GM19023 (cell line): ENCODE measurements around the gene FRMD8.

Experiments
- ATAC-seq: cut with Tn5 transposase; IDR thresholded peaks from one replicate; pipeline ENCODE4 v1.9.1; 2021; ENCODE audit warnings: mild to moderate bottlenecking, moderate library complexity; ENCODE audit not compliant: unreplicated experiment

The FRMD8 gene

DNA sequence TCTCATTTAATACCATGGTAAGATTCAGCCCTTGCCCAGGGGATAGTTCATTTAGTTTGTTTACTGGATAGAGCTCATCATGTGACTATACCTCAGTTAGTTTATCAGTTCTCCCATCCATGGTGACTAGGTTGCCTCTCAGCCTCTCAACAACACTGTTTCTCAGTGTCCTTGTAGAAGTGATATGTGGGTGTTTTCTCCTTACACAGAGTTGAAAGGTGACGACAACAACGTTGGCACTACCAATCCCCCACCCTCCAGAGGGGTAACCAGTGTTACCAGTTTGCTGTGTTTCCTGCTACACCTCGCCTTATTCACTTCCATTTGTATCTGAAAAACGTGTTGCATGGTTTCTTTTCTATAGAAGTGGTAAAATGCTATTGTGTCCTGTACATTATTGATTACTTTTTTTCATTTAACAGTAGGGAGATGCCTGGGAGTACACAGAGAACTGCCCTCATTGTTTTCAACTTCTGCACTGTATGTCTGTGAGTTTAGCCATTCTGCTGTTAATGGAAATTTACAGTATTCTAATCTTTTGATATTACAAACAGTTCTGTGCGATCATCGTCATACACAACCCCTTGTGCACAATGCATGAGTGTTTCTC lies 47.7 kb downstream of the FRMD8 start:
- no peak for ATAC-seq

DNA sequence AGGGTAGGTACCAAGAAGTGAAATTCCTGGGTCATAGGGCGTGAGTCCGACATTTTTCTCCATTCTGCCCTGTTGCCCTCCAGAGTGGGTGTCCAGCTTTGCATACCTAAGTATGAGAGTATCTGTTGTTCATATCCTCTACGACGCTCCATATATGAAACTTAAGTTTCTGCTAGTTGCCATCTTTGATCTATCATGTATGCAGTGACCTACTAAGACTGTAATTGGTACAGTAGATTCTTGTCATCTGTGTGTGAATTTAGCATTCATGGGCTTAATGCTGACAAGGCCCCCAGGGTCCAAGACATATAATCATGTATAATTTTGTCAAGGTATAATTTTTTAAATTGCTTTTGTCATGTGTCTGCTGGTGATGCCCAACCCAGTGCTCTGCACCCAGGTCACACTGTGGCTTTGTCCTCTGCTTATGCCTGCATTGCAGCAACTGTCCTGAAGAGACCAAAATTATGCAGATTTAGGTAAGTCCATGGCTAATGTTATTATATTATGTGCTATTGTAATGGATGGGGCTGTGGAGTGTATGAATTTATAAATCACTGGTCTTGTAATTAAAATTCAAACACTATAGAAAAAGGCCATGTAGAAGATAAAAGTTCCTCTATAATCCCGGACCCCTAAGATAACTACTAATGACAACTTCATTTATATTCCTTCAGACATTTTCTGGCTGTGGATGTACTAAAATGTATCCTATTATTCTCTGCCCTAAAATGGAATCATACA lies 48.4 kb downstream of the FRMD8 start:
- no peak for ATAC-seq

DNA sequence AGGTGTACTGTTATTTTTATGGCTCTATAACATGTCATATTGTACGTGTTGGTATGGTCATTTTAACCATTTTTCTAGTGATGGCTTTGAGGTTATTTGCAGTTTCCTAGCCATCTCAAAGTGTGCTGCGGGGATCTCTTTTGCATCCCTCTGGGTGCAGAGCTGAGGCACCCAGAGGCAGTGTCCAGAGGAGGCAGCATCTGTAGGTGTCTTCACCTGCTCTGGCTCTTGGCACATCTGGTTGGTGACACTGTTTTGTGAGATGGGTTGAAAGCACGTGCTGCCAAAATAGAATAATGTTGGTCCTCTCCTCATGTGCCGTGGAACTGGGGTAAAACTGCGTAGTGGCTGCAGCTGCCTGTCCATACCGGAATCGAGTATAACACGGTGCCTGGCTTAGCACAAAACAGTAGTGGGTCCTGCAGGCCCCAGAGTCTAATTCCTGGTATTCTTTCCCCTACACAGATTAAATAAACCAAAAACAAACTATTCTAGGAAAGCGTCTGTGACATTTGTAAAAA lies 49.0 kb downstream of the FRMD8 start:
- no peak for ATAC-seq

DNA sequence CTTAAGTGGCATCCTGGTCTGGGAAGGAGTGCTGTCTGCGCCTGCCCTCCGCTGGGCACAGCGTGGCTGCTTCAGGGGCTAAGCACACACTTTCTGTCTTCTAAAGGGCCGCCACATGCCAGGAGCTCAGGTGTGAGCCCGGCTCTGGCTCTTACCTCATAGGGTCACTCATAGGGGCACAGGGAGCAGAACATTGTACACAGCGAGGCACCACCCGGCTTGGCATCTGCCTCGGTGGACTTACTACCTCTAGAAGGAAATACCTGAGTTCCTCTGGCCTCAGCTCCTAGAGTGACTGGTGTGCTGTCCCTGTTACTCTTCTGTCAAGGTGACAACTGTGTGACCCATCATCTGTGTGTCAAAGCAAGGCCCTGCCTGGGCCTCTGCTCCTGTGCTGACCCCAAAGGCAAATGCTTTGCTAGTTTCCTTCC lies 49.6 kb downstream of the FRMD8 start:
- no peak for ATAC-seq

DNA sequence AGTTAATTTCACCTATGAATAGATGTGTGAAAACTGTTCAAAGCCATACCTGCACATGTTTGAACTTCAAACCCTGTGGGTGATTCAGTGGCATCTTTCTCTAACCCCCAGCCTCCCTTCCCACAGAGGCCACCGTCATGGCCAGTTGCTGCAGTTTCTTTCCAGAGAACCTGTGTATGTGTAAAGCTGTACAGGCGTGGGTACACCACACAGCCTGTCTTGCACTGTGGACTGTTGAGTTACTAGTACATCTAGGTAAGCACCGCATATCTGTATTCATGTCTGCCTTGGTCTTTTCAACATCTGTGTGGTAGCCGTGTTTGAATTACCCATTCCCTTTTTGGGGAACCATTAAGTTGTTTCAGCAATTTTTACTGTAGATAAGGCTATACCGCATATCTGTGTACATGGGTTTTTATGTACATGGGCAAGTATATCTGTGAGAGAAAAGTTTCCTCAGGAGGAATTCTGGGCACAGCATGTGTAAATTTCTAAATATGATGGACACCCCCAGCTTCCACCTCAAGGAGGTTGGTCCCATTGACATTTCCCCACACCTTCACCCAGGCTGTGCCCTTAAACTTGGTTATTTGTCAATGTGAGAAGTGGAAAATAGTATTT lies 50.1 kb downstream of the FRMD8 start:
- no peak for ATAC-seq

DNA sequence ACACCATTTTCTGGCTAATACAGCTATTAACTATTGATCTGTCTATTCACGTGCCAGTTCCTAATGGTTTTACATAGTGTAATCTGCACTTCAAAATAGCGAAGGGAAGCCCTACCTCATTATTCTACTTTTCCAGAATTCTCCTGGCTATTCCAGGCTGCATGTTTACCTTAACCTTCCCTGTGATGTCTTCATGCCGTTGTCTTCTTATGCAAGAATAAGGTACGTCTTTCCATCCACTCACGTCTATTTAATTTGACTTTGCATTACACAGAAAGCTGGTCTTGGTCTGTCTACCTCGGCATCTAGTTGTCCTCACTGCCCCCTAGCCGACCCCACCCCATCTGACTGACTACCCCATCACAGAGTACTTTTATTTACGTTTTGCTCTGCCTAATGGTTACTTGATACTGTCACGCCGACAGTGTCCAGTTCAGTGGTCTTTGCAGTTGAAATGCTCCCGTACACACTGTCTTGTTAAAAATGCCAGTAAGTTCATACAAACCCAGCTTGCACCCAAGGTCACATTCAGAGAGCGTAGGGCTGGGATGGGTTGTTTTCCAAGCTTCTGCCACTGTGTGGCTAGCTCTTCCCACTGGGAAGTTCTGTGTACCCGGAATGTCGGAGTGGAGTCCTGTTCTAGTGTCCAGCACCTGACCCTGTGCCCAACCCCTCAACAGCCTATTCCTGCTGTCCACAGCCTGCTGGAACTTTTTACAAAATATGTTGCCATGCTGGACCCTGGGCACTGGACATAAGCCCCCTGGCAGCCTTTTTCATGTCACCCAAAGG lies 51.2 kb downstream of the FRMD8 start:
- no peak for ATAC-seq

DNA sequence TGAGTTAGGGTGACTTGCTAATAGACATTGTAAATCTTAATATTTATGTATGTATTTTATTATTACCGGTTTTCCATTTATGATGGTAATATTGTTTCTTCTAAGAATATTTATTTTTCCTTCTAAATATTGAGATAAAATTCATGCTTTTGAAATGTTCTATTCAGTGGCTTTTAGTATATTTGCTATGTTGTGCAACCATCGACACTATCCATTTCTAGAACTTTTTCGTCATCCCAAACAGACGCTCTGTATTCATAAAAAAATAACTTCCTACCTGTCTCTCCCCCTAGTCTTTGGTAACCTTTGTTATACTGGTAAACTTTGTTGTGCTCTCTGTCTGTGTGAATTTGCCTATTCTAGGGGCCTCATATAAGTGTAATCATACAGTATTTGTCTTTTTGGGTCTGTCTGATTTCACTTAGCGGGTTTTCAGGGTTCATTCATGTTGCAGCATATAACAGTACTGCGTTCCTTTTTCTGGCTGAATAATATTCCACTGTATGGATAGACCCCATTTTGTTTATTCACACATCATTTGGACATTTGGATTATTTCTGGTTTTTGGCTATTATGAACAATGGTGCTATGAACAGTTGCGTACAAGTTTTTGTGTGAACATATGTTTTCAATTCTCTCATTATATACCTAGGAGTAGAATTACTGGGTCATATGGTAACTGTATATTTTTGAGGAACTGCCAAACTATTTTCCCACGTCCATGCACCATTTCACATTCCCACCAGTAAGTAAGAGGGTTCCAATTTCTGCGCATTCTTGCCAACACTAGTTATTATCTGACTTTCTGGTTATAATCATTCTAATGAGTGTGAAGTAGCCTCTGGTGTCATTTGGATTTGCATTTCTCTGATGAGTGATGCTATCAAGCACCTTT lies 52.1 kb downstream of the FRMD8 start:
- ATAC-seq: no peak

DNA sequence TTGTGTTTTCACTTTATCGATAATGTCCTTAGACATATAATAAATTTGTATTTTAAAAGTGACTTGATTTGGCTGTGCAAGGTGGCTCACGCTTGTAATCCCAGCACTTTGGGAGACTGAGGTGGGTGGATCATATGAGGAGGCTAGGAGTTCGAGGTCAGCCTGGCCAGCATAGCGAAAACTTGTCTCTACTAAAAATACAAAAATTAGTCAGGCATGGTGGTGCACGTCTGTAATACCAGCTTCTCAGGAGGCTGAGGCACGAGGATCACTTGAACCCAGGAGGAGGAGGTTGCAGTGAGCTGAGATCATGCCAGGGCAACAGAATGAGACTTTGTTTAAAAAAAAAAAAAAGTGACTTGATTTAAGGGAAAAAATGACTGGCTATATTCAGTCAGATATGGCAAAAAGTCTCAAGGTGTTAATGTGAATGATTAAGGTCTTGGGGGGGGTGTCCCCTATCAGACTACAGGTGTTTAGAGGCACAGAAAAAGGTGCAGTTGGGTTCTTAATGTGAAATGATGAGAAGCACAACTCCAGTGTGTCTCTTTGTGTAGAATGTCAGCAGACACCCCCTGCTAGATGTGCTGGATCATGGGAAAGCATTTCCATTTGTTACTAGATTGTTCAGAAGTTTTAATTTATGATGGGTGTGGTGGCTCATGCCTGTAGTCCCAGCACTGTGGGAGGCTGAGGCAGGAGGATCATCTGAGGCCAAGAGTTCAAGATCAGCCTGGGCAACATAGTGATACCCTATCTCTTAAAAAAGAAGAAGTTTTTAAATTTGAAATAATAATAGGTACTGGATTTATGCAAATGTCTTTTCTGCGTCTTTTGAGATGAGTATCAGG lies 53.1 kb downstream of the FRMD8 start:
- ATAC-seq: no peak

DNA sequence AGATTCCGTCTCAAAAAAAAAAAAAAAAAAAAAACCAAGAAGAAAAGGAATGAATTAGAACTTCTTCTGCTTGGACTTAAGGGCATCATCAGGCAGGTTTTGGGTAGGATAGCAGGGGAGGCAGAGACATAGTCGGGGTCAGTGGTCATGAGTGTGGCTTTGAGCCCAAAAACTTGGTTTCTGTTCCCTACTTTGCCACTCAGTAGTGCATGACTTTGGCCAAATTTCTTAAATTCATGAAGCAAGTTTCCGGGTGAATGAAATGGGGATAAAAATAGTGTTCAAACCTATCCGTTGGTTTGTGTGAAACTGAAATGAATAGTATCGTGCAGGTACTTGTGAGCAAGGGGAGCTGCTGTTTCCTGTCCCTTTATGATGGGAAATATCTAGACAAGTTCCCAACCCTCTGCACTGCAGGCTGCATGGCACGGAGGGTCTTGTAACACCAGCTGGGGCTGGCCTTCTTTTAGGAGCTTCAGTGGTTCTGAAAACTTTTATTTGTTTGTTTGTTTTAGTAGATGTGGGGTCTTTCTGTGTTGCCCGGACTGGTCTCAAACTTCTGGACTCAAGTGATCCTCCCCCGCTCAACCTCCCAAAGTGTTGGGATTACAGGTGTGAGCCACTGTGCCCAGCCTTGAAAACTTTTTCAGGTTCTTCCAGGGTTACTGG lies 54.5 kb downstream of the FRMD8 start:
- peak; percentile 47 for ATAC-seq

DNA sequence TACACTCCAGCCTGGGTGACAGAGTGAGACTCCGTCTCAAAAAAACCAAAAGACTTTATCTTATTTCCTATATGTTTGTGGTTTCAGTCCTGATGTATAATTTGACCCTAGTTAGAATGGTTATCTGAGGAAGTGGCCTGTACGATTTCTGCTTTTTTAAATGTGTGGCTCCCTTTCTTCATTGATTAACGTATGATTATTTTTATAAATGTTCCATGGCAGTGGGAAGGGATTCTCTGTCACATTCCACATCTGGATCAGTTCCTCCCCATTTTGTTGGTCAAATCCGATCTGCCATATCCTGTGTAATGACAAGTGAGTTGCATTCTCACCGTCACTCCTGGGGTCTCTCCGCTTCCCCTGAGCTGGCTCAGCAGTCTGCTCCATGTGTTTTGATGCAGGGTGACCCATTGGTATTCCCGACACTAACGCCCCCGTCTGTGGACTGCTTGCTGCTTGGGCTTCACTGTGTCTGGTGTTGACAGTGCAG lies 56.5 kb downstream of the FRMD8 start:
- no peak for ATAC-seq

DNA sequence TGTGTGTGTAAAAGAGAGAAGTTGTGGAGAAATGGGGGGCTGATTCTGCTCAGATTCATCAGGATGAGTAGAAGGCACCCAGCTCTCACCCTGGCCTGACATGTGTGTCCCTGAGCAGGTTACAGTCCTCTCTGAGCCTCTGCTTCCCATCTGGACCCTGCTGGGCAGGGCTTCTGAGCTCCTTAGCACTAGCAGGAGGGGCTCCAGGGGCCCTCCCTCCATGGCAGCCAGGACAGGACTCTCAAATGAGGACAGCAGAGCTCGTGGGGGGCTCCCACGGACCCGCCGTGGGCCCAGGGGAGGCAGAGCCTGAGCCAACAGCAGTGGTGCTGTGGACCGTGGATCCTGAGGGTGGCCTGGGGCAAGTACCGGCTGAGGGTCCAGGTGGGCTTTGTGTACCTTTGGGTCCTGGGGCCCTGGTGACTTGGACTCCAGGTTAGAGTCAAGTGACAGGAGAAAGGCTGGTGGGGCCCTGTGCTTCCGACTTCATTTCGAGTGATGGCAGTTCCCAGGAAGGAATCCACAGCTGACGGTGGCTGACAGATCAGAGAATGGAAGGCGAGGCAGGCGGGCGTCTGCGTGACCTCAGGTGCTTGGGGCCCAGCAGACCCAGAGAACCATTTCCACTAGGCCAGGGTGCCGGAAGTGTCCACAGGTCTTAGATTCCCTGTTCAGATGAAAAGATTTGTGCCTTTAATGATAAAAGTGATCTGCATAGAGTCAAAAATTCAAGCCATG lies 58.0 kb downstream of the FRMD8 start:
- ATAC-seq: no peak

DNA sequence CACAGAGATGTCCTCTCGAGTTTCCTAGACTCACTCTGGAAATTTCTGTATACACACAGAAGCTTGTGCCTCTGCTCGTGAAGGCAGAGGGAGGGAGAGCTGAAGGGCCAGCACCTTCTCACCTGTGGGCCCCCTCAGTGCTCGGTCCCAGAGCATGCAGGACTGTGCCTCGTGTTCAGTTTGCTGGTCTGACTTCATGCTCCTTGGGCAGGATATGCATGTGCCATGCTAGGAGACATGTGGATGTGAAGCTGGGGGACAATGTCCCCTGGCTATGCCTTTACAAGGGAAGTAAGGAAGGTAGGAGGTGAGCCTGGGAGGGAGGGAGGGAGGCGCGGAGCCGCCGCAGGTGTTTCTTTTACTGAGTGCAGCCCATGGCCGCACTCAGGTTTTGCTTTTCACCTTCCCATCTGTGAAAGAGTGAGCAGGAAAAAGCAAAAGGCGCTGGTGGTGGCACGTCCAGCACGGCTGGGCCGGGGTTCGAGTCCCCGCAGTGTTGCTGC lies 58.7 kb downstream of the FRMD8 start:
- no peak for ATAC-seq

DNA sequence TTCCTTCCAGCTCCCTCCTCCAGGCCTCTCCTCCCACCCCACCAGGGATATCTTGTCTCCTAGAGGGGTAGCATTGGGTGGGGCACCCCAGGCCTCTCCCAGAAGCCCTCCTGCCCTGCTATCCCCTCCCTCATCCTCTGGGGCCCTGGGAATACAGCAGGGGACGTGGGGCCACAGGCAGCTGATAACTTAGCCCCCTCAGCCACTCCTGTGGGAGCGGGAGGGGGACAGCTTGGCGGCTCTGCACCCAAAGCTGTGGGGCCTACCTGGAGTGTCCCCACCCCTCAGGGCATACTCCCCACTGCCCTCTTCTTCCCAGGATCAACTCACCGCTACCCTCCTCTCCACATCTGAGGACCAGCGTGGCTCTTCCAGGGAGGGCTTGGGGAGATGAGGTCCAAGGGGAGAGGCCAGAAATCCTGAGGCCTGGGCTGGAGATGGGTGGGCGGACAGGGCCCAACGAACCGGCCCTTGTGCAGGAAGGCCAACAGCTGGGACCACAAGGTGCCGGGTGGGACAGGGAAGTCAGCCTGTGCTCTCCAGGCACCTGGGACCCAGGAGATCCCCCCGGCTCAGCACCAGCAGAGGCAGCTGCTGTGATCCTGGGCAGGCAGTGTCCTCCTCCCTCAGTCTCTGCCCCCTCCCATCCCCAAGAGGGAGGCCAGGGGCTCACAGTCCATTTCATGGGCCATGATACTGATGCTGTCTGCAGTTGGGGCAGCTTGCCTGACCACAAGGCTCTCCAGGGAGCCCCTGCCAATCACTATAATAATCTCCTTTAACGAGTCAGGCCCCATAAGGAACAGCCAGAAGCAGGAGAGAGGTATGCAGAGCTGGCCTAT lies 59.4 kb downstream of the FRMD8 start:
- no peak for ATAC-seq

DNA sequence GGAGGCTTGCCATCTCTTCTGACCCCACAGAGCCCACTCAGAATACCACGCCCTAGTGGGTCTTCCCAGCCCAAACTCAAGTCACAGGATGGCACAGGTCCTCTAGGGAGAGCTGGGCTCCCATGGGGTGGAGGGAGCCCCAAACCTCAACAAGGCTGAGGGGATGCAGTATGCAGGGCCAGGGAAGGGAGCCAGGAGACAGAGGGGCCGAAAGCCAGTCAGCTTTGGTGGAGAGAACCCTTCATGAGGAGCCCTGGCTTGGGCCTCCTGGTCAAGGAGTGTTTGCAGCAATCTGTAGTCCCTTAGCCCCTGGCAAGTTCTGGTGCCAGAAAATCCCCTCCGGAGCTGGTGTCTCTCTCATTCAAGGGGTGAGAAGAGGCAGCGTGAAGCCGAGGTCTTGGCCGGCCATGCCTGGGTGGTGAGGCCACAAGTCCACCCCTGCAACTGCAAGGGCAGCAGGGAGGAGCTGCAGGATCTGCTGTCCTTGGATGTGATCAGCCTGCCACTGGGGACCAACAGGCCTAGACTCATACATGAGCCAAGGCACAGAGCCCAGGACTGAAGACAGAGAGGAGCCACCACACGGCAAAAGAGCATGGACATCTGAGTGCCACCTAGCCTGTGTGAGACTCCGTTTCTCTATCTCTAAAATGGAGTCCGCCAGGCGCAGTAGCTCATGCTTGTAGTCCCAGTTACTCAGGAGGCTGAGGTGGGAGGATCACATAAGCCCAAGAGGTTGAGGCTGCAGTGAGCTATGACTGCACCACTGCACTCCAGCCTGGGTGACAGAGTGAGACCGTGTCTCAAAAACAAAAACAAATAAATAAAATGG lies 60.2 kb downstream of the FRMD8 start:
- no peak for ATAC-seq

DNA sequence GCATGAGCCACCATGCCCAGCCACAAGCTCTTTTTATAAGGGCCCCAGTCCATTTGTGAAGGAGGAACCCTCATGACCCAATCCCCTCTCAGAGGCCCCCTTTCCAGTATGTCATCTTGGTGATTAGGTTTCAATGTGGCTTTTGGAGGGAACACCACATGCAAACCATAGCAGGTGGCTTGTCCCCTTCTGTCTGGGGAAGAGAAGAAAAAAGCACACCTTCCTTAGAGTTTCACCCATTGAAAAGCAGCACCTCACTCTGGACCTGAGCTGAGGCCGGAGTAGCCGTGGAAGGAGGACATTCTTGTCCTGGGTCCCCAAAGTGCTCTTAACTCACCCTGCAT lies 61.6 kb downstream of the FRMD8 start:
- ATAC-seq: no peak
